ENCODE measurements around the gene HCRT. TPM values are rescaled to one million over a fixed set of nuclear protein-coding genes. Genes with fewer than 3 reads are reported as not detected.
"Not testable (repeated sequence)": the region's sequence is repeated elsewhere in the genome, so short reads cannot be mapped to it uniquely, and the experiment has no call there.

The HCRT gene
- polyA plus RNA-seq, 4 donors = not detected

DNA sequence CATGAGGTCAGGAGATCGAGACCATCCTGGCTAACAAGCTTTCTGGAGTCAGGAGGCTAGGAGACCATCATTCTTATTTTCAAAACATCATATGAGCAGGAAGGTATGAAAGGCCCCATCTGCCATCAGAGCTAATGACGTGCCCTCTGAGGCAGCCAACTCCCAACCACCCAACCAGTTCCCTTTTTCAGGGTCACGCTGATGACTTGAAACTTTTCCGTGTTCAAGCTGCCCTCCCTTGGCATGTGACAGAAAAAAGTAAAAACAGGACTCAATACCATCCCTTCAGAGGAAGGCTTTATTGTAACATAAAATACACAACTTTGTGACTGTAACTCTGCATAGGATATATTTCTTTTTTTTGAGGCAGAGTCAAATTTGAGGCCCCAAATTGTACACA, 13.6 kb upstream of the HCRT start:
- no peak for DNase-seq (ENCODE audit: low read depth in 4 of 4, low spot score in 3 of 4)

- DNase-seq (ENCODE audit: low read depth in 4 of 4, low spot score in 3 of 4) = no peak
Observed at GRCh38 chr17:42197564-42198156, 12.4 kb upstream of the HCRT start.

GRCh38 chr17:42193969-42194899, 9.0 kb upstream of the HCRT start, which contains the start of gene GHDC:
Gene GHDC (minus strand): TSS chr17:42194494. CDS start chr17:42193581, 913 bp downstream.
- peak; percentile 58 to 73 (median 68) for DNase-seq (ENCODE audit: low read depth in 4 of 4, low spot score in 3 of 4)

DNA sequence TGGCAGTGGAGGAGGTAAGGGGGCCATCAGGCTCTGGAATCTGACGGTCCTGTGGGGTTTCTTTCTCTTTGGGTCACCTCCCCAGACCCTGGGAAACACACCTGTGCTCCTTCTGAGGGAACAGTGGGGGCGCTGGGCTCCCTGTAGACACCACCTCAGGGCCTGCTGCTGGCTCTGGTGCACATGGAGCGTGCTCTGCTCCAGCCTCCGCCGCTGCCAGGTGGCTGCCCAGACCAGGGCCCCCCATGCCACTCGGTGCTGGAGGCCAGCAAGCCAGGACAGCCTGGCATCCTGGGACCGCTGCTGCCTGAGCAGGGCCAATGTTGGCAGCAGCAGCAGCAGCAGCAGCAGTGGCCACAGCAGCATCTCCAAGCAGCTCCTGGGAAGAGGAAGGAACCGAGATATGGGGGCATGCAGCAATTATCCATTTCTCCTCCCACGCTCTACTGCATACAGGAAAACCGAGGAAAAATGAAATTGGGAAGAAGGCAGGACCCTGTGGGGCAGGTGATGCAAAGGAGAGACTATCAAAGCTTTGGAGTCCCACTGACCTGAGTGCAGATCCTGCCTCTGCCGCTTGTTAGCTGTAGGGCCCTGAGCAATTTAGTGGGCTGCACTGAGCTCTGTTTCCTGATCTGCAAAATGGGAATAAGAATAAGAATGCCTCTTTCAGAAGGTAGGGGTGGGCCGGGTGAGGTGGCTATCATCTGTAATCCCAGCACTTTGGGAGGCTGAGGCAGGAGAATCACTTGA, 8.1 kb upstream of the HCRT start:
- no peak for DNase-seq (ENCODE audit: low read depth in 4 of 4, low spot score in 3 of 4)

- DNase-seq (ENCODE audit: low read depth in 4 of 4, low spot score in 3 of 4) = no peak
Observed at GRCh38 chr17:42192189-42193126, 7.2 kb upstream of the HCRT start.

- DNase-seq (ENCODE audit: low read depth in 4 of 4, low spot score in 3 of 4) = no peak
Observed at GRCh38 chr17:42191275-42191608, 6.0 kb upstream of the HCRT start.

DNA sequence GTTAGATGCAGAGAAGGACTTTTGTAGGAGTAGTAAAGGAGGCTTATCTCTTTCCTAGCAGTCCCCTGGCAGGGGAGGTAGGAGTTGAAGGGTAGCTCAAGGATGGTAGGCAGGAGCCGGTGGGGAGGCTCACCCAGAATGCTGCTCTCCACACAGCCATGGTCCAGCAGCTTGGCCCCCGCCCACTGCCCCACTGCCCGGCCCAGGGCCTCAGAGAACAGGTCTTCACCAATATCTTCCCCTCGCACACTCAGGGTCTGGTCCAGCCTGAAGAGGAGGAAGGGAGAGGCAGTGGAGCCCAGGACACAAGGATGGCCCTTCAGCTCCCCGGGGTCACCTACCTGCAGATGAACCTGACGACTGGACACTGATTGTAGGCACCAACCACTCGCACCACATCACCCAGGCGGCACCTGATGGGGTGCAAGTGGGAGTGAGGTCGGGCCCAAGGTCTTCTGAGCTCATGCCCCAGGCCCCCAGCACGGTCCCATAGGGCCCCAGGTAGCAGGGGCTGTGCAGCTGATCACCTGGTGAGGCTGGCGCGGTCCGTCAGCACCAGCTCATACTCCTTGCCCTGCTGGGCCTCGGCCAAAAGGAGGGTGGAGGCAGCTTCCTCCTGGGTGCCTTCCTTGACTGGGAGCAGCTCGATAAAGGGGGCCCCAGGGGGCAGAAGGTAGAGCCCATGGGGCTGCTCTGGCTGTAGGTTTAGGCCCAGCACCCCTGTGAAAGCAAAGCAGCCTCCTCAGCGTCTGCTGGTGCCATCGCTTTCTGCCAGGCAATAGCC, 5.4 kb upstream of the HCRT start:
- no peak for DNase-seq (ENCODE audit: low read depth in 4 of 4, low spot score in 3 of 4)

DNA sequence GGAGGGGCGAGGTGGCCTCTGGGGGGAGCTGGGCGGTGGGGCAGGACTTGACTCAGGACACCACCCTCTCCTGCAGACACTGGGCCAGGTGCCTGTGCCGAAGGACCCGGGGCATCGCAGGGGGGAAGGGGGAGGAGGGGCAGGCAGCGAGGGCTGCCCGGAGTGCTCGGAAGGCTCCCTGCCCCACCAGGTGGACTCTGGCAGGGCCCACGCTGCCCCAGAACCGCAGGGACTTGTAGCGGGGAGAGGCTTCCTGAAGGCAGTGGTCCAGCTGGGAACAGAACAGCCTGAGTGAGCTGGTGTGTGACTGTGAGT, 4.4 kb upstream of the HCRT start:
- DNase-seq (ENCODE audit: low read depth in 4 of 4, low spot score in 3 of 4) = no peak

DNA sequence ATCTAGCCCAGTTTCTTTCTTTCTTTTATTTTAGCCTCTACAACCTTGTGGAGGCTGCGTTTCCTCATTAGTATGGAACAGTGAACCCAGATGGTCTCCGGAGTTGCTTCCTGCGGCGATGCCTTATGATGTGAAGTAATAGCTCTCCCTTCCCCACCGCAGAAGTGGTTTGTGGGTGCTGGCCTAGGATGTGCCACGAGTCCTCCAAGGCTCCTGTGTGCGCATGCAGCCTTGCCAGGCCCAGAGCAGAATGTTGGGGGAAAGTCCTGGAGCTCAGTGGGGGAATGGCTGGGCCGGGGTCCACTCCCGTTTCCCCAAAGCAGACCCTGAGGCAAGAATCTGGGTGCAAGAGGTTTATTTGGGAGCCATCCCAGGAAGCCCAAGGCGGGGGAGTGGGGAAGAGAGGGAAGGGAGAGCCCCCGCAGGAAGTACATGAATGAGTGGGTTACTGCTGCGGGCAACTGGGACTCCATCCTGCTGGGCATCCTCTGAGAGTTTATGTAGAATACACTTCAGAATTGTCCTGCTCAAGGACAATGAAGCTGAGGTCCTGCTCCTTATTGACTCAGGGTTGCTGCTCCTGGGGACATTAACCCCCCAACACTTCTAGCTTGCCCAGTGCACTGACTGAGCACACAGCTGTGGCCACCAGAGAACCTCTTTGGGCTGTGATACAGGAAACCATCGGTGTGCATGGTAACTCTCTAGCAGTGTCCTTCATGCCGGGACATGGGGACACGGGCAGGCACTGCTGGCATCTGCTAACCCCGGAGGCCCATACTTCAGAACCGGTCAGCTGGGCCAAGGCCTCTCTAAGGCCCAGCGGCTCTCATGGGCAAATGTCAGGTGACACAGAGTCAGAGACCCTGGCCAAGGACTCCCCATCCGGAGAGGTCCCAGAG, 3.7 kb upstream of the HCRT start:
- no peak for DNase-seq (ENCODE audit: low read depth in 4 of 4, low spot score in 3 of 4)

DNA sequence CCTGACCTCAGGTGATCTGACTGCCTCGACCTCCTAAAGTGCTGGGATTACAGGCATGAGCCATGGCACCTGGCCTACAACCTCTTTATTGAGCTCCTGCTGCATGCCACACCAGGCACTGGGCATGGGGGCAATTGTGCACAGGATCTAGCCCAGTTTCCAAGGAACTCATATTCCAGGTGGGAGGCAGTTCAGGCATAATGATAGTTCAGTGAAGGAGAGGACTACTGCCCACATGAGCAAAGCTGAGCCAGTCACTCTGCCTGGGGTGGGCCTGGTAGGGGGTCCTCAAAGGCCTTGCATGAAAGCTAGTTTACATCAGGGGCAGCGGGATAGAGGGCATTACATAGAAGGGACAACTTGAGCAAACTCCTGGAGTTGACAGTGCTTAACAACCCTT, 2.6 kb upstream of the HCRT start:
- DNase-seq (ENCODE audit: low read depth in 4 of 4, low spot score in 3 of 4) = no peak

- not testable (repeated sequence) for DNase-seq (ENCODE audit: low read depth in 4 of 4, low spot score in 3 of 4)
Observed at GRCh38 chr17:42186191-42186590, 939 bp upstream of the HCRT start.

DNA sequence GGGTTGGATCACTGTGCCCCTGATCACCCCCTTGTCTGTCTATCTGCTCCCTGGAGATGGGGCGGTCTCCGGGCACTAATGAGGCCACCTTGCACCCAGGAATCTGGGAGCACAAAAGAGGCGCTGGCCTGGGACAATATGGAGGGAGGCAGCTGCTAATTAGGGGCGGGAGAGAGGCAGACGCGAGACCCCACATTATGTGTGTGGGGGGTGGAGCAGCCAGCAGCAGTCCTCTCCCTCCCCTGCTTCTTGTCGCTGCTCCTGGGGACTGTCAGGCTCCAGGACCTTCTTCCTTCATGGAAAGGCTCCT, 324 bp upstream of the HCRT start:
- no peak for DNase-seq (ENCODE audit: low read depth in 4 of 4, low spot score in 3 of 4)

- peak; percentile 43 to 65 (median 62) for DNase-seq (ENCODE audit: low read depth in 4 of 4, low spot score in 3 of 4)
Observed at GRCh38 chr17:42183741-42184711, 1.2 kb downstream of the HCRT start.

GRCh38 chr17:42182927-42183734, 2.1 kb downstream of the HCRT start:
- DNase-seq (ENCODE audit: low read depth in 4 of 4, low spot score in 3 of 4) = no peak

- no peak for DNase-seq (ENCODE audit: low read depth in 4 of 4, low spot score in 3 of 4)
Observed at GRCh38 chr17:42181851-42182207, 3.4 kb downstream of the HCRT start.

DNA sequence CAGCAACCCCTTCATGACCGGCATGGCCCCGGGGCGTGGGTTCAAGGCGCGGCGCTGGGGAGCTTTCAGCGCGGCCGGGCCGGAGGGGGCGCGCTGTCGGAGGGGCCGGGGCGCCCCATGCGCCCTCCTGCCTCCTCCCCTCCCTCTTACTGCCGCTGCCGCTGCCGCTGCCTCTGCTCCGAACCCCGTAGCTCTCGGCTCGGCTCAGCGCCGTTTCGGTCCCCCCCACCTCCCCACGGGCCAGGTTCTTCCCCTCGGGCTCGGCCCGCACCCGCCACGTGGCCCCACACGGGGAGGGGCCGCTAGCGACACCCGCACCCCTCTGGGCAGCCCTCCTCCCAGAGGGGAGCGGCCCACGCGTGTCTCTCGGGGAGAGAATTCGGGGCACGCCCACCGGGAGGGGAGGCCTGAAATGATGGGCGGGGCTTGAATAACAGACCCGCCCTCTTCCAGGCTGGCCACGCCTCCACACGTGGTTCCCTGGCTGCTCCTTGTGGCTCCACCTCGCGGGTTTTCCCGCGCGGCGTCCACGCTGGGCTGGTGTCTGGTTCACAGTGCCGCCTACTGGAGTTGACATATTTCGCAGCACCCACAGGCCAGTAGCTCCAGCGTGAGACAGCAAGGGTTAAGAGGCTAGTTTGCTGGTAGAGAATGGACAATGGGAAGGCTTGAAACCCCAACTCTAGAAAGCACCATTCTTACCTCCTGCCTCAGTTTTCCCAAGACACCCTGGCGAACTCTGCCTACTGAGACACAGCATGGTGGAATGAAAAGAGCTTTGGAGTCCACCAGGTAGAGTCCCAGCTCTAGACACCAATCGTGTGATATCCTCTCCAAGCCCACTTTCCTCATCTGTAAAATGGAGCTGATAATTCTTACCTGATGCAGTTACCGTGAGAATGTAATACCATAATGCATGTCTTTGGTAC, 4.1 kb downstream of the HCRT start, which contains the start of gene KCNH4:
TSS of gene KCNH4 (minus strand) at position 221 of the 929 bp plus-strand sequence. CDS start at position 24, 197 bp downstream.
- no peak for DNase-seq (ENCODE audit: low read depth in 4 of 4, low spot score in 3 of 4)
